Vagina (tissue), 2 donors: ENCODE measurements around the gene GSPT2. TPM values are rescaled to one million over a fixed set of nuclear protein-coding genes. Genes with fewer than 3 reads are reported as not detected.
"Not testable (repeated sequence)": the region's sequence is repeated elsewhere in the genome, so short reads cannot be mapped to it uniquely, and the experiment has no call there.

ENCODE experiments used
- DNase-seq, 2 donors: peaks; one replicate each; pipeline ENCODE4 v3.0.0-alpha.2; 2017; ENCODE audit errors: extremely low spot score in 2 of 2
- H3K27ac ChIP-seq: fragments of 200-600 bp; sonication (generic); one replicate; pipeline ENCODE4 v1.5.1; 2019
- H3K27me3 ChIP-seq: fragments of 200-600 bp; sonication (generic); one replicate; pipeline ENCODE4 v1.5.1; 2019
- H3K36me3 ChIP-seq, 2 donors: fragments of 200-600 bp; sonication (generic); one replicate each; pipeline ENCODE4 v1.5.1; 2017 to 2019
- H3K4me1 ChIP-seq: fragments of 200-600 bp; sonication (generic); one replicate; pipeline ENCODE4 v1.5.1; 2019
- H3K4me3 ChIP-seq, 2 donors: fragments of 200-600 bp; sonication (generic); 1 replicate in 1 of 2; 2 replicates in 1 of 2; pipeline ENCODE4 v1.5.1; 2016 to 2019
- H3K9me3 ChIP-seq: fragments of 200-600 bp; sonication (generic); one replicate; pipeline ENCODE4 v1.5.1; 2019
- POLR2A ChIP-seq, 2 donors: fragments of 450-650 bp; IDR thresholded peaks; one replicate each; pipeline ENCODE4 v1.6.1; 2017; ENCODE audit warnings: antibody characterized with exemption in 2 of 2, mild to moderate bottlenecking in 2 of 2, moderate library complexity in 2 of 2
- POLR2AphosphoS5 ChIP-seq, 2 donors: sonication (generic); formaldehyde crosslinking; IDR thresholded peaks; one replicate each; pipeline ENCODE4 v1.9.0; 2017; ENCODE audit warnings: antibody characterized with exemption in 2 of 2, mild to moderate bottlenecking in 2 of 2, low read depth in 1 of 2; ENCODE audit not compliant: insufficient read depth in 1 of 2
- intact Hi-C: fragments of 100-400 bp; cut with DNase I; formaldehyde crosslinking; loops from one replicate; pipeline ENCODE4 v1.15.1; 2023
- total RNA-seq: library from RNA; depleted of rRNA; stranded (reverse); fragments of >200 nt; gene quantifications from one replicate; pipeline ENCODE4 v1.2.3, GENCODE V29; 2016
- TF ChIP-seq, protein P1 (sequence below), 3 experiments: fragments of 450-650 bp in 2 of 3; fragments of 200-600 bp in 1 of 3; sonication (generic) in 1 of 3; IDR thresholded peaks; one replicate each; pipeline ENCODE4 v1.5.1; 2017 to 2019; ENCODE audit warnings: antibody characterized with exemption in 3 of 3, mild to moderate bottlenecking in 2 of 3, moderate library complexity in 2 of 3

The GSPT2 gene
- total RNA-seq = 2.7 TPM

DNA sequence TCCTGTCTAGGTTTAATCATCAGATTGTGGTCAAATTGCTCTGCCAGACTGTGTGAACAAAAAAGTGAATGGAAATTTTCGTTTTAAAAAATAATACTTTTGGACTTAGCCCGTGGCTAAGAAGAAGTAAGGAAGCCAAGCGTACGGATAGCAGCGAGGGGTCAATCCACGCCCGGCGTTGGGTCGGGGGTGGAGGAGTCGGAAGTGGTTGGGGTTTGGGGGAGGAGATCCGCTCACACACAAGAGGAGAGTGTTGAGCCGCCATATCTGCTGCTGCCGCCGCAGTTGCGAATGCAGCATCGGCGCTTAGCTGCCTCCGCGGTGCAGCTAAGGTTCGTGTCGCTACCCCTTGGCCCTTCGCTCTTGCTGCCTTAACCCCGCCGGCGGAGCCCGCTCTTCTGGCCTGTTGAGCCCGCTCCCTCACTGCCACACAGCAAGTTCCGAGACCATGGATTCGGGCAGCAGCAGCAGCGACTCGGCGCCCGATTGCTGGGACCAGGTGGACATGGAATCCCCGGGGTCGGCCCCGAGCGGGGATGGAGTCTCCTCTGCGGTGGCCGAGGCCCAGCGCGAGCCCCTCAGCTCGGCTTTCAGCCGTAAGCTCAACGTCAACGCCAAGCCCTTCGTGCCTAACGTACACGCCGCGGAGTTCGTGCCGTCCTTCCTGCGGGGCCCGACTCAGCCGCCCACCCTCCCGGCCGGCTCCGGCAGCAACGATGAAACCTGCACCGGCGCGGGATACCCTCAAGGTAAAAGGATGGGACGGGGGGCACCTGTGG lies at the start of gene GSPT2:
TSS of gene GSPT2 (plus strand) at position 264 of the 779 bp plus-strand sequence. CDS start at position 449, 185 bp downstream.
- H3K36me3 ChIP-seq = no peaks in the 10 kb centered on the region
- no peaks in the 10 kb centered on the region for H3K9me3 ChIP-seq
- no peak for DNase-seq
- H3K27ac ChIP-seq = peak within 1 kb of the TSS; percentile 64
- H3K4me3 ChIP-seq = peak within 1 kb of the TSS; percentile 48 to 59
- no peaks in the 10 kb centered on the region for H3K27me3 ChIP-seq
- intact Hi-C loops = no loop called here
- TF ChIP-seq POLR2AphosphoS5 (IDR thresholded peaks at IDR 0.05; ENCODE audit: insufficient read depth in 1 of 2, low read depth in 1 of 2) = peak in 1 of 2 donors; percentile 62
- TF ChIP-seq, protein P1, sequence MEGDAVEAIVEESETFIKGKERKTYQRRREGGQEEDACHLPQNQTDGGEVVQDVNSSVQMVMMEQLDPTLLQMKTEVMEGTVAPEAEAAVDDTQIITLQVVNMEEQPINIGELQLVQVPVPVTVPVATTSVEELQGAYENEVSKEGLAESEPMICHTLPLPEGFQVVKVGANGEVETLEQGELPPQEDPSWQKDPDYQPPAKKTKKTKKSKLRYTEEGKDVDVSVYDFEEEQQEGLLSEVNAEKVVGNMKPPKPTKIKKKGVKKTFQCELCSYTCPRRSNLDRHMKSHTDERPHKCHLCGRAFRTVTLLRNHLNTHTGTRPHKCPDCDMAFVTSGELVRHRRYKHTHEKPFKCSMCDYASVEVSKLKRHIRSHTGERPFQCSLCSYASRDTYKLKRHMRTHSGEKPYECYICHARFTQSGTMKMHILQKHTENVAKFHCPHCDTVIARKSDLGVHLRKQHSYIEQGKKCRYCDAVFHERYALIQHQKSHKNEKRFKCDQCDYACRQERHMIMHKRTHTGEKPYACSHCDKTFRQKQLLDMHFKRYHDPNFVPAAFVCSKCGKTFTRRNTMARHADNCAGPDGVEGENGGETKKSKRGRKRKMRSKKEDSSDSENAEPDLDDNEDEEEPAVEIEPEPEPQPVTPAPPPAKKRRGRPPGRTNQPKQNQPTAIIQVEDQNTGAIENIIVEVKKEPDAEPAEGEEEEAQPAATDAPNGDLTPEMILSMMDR (IDR thresholded peaks at IDR 0.05) = no peak
- H3K4me1 ChIP-seq = no peaks in the 10 kb centered on the region

DNA sequence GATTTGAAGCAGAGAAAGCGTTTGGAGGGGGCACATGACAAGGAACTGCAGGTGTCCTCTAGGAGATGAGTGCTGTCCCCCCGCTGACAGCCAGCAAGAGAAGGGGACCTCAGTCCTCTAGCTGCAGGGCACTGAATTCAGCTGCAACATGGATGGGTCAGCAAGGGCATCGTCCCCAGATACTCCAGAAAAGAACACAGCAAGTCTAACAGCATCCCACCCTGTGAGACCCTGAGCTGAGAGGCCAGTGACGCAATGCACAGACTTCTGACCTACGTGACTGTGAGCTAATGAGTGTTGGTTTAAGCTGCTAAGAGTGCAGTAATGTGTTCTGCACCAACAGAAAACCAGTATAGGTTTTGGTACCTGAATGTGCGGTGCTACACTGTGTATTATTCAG lies 49.0 kb upstream of the GSPT2 start:
- no peaks in the 10 kb centered on the region for H3K36me3 ChIP-seq
- H3K4me1 ChIP-seq = no peaks in the 10 kb centered on the region
- no peaks in the 10 kb centered on the region for H3K9me3 ChIP-seq
- TF ChIP-seq, protein P1 (IDR thresholded peaks at IDR 0.05) = no peak
- no peak for TF ChIP-seq POLR2A (IDR thresholded peaks at IDR 0.05)
- TF ChIP-seq POLR2AphosphoS5 (IDR thresholded peaks at IDR 0.05; ENCODE audit: insufficient read depth in 1 of 2, low read depth in 1 of 2) = no peak
- H3K4me3 ChIP-seq = no peak overlapping the region
- H3K27ac ChIP-seq = no peak overlapping the region
- peak in 1 of 2 donors; percentile 69 for DNase-seq
- no peaks in the 10 kb centered on the region for H3K27me3 ChIP-seq
- intact Hi-C loops = no loop called here

DNA sequence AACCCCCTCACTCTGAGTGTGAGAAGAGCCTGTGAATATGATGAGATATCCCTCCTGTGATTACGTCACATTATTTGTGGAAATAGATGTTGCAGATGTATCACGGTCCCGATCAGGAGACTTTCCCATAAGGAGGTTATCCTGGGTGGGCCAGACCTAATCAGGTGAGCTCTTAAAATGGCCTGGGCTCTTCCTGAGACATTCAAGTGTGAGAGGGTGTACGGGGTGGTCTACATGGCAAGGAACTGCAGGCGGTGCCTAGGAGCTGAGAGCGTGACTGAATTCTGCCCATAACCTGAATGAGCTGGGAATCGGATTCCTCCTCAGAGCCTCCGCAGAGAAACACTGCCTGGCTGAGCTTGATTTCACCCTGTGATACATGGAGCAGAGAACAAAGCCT lies 45.8 kb upstream of the GSPT2 start:
- DNase-seq = peak in 1 of 2 donors; percentile 20
- Histone ChIP-seq H3K27ac (no peak overlapping the region), H3K36me3 (no peaks in the 10 kb centered on the region), H3K27me3 (no peaks in the 10 kb centered on the region), H3K4me1 (no peaks in the 10 kb centered on the region), H3K9me3 (no peaks in the 10 kb centered on the region), H3K4me3 (no peak overlapping the region)
- intact Hi-C loops = no loop called here
- TF ChIP-seq POLR2AphosphoS5 (IDR thresholded peaks at IDR 0.05; ENCODE audit: insufficient read depth in 1 of 2, low read depth in 1 of 2) = no peak
- TF ChIP-seq, protein P1 (IDR thresholded peaks at IDR 0.05) = no peak
- TF ChIP-seq POLR2A (IDR thresholded peaks at IDR 0.05) = no peak

DNA sequence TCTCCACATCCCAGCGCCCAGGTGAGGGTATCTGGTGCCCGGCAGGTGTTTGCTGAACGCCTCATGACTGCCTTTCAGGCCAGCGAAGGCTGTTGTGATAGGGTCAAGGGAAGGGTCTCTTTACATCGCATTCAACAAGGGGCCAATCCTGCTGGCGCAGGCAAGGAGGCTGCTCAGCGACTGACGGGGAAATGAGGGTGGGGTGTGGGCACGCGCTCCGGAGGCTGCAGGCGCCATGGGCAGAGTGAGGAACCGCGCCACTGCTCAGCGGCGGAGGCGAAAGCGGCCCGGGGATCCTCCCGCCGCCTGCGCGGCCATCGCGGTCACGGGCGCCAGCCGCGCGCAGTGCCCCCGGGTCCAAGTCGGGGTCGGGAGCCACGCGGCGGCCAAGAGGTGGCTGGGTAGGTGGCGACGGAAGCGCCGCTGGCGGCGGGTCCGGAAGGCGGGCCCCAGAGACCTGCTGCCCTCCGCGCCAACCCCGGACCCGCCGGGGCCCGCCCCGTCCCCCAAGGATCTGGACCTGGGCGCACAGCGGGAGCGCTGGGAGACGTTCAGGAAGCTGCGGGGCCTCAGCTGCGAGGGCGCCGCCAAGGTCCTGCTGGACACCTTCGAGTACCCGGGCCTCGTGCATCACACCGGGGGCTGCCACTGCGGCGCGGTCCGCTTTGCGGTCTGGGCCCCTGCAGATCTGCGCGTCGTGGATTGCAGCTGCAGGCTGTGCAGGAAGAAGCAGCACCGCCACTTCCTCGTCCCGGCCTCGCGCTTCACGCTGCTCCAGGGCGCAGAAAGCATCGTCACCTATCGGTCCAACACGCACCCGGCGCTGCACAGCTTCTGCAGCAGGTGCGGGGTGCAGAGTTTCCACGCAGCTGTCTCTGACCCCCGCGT lies 32.7 kb upstream of the GSPT2 start, which contains the start of gene CENPVL1:
TSS of gene CENPVL1 (plus strand) at position 236 of the 888 bp plus-strand sequence. CDS start at position 236, 0 bp downstream.
- DNase-seq, H3K4me1 ChIP-seq, intact Hi-C loops, H3K27me3 ChIP-seq, H3K36me3 ChIP-seq, H3K4me3 ChIP-seq, H3K27ac ChIP-seq, H3K9me3 ChIP-seq: not testable (repeated sequence)

DNA sequence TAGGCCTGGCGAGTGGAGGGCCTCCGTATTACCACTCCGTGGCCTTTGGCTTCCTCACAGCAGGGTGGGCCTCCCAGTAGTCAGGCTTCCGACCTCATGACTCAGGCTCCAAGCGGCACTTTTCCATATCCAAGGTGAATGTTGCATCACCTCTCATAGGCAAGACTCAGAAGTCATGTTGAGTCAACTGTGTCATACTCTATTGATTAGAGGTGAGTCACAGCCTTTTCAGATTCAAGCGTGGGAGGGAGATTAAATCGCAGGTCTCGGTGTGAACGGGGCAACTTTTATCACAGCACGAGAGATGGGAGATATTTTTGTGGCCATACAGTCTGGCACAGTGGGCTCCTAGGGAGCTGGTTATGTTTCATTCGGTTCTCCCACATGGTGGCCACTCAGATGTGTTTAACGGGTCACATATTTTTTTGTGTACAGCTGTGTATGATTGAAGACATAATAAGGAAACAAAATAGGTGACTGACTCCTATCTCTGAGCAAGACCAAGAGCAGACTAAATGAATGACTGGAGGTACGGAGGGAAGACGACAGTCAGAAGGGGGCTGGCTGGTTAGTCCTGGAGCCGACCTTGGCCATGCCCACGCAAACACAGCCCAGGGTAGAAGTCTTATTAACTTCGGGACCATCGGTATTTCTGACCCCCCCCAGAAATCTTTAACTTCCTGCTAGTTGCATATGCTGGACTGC lies 30.1 kb upstream of the GSPT2 start:
- intact Hi-C loops = not testable (repeated sequence)

More for the DNA sequence above, 30.1 kb upstream of the GSPT2 start:
- not testable (repeated sequence) for H3K36me3 ChIP-seq, H3K4me3 ChIP-seq, H3K4me1 ChIP-seq, H3K9me3 ChIP-seq, H3K27ac ChIP-seq, DNase-seq, H3K27me3 ChIP-seq
